IMR-90 (cell line): Measurements from ENCODE around the gene CPSF4L. TPM values are rescaled to one million over a fixed set of nuclear protein-coding genes. Genes with fewer than 3 reads are reported as not detected.

Source experiments
- ATAC-seq: fragments of 200-7000 bp; cut with Tn5 transposase; 2 replicates; pipeline ENCODE4 v1.9.1; 2020; ENCODE audit warnings: low read depth, mild to moderate bottlenecking, moderate library complexity
- BruUV-seq: library from RNA; stranded (reverse); fragments of 400-500 nt; replicated peaks from 2 replicates; lab custom pipeline; 2021; lab: Mats Ljungman, UMichigan
- CTCF ChIA-PET: fragments of 300-600 bp; formaldehyde crosslinking; extraction: SDS; loops from one replicate; lab custom pipeline; 2021; ENCODE audit warnings: antibody characterized with exemption; lab: Yijun Ruan, JAX
- POLR2A ChIA-PET: fragments of 300-600 bp; sonication (Branson Sonifier 250); formaldehyde crosslinking; loops from one replicate; lab custom pipeline; 2022; ENCODE audit warnings: antibody characterized with exemption; ENCODE audit not compliant: unreplicated experiment; lab: Charles Lee
- DNase-seq: peaks from one replicate; pipeline ENCODE4 v3.0.0; 2013
- H2AFZ ChIP-seq: replicated peaks from 2 replicates; pipeline ENCODE3; 2013; ENCODE audit warnings: low read length, mild to moderate bottlenecking; ENCODE audit not compliant: poor library complexity
- H2AK5ac ChIP-seq: 2 replicates; pipeline ENCODE4 v1.6.1; 2013; ENCODE audit warnings: low read depth, low read length, inconsistent platforms
- H2AK9ac ChIP-seq: replicated peaks from 2 replicates; pipeline ENCODE3; 2013; ENCODE audit warnings: mild to moderate bottlenecking, low read depth, low read length, moderate library complexity; ENCODE audit not compliant: poor library complexity
- H2BK120ac ChIP-seq: 2 replicates; pipeline ENCODE4 v1.6.1; 2013; ENCODE audit warnings: low read depth, low read length, inconsistent platforms
- H2BK15ac ChIP-seq: 3 replicates; pipeline ENCODE4 v1.6.1; 2013; ENCODE audit warnings: low read depth, low read length, inconsistent platforms
- H2BK20ac ChIP-seq: 2 replicates; pipeline ENCODE4 v1.6.1; 2013; ENCODE audit warnings: low read depth, mild to moderate bottlenecking, inconsistent platforms, low read length, moderate library complexity
- H2BK5ac ChIP-seq: 2 replicates; pipeline ENCODE4 v1.6.1; 2013; ENCODE audit warnings: mild to moderate bottlenecking, low read depth, low read length, inconsistent platforms; ENCODE audit not compliant: poor library complexity, severe bottlenecking
- H3K14ac ChIP-seq: replicated peaks from 2 replicates; pipeline ENCODE4 v1.6.1; 2013; ENCODE audit warnings: low read depth, low read length, inconsistent platforms
- H3K18ac ChIP-seq: 2 replicates; pipeline ENCODE4 v1.6.1; 2013; ENCODE audit warnings: low read depth, low read length, control low read depth
- H3K23ac ChIP-seq: 2 replicates; pipeline ENCODE4 v1.6.1; 2013; ENCODE audit warnings: low read depth, low read length, inconsistent platforms
- H3K27ac ChIP-seq: 2 replicates; pipeline ENCODE4 v1.5.1; 2013; ENCODE audit warnings: mild to moderate bottlenecking, control low read depth, low read length; ENCODE audit not compliant: insufficient read depth
- H3K27me3 ChIP-seq: 2 replicates; pipeline ENCODE4 v1.6.1; 2013; ENCODE audit warnings: low read length; ENCODE audit not compliant: control insufficient read depth, insufficient read depth
- H3K36me3 ChIP-seq: 2 replicates; pipeline ENCODE4 v1.6.1; 2013; ENCODE audit warnings: low read length, mixed read lengths; ENCODE audit not compliant: control insufficient read depth, insufficient read depth
- H3K4ac ChIP-seq: 2 replicates; pipeline ENCODE4 v1.6.1; 2013; ENCODE audit warnings: low read depth, low read length, inconsistent platforms
- H3K4me1 ChIP-seq: 2 replicates; pipeline ENCODE4 v1.6.1; 2013; ENCODE audit warnings: low read length, mixed read lengths; ENCODE audit not compliant: control insufficient read depth, insufficient read depth
- H3K4me2 ChIP-seq: 2 replicates; pipeline ENCODE4 v1.6.1; 2013; ENCODE audit warnings: low read depth, mild to moderate bottlenecking, control low read depth, low read length, moderate library complexity
- H3K4me3 ChIP-seq: 2 replicates; pipeline ENCODE4 v1.5.1; 2013; ENCODE audit warnings: low read depth, mild to moderate bottlenecking, control low read depth, low read length, moderate library complexity; ENCODE audit not compliant: insufficient read depth
- H3K56ac ChIP-seq: 2 replicates; pipeline ENCODE4 v1.6.1; 2013; ENCODE audit warnings: low read length, inconsistent platforms; ENCODE audit not compliant: insufficient read depth; ENCODE audit errors: extremely low read depth
- H3K79me1 ChIP-seq, 2 experiments: 2 replicates each; pipeline ENCODE4 v1.6.1; 2013; ENCODE audit warnings: low read length in 2 of 2, inconsistent platforms in 1 of 2, low read depth in 1 of 2
- H3K9ac ChIP-seq: 2 replicates; pipeline ENCODE4 v1.6.1; 2013; ENCODE audit warnings: low read depth, low read length, control low read depth
- H3K9me1 ChIP-seq: 2 replicates; pipeline ENCODE4 v1.6.1; 2013; ENCODE audit warnings: low read length, inconsistent platforms; ENCODE audit not compliant: insufficient read depth
- H3K9me3 ChIP-seq: 2 replicates; pipeline ENCODE4 v1.6.1; 2013; ENCODE audit warnings: low read length; ENCODE audit not compliant: control insufficient read depth, insufficient read depth
- H4K20me1 ChIP-seq: 2 replicates; pipeline ENCODE4 v1.6.1; 2013; ENCODE audit warnings: low read length, inconsistent platforms; ENCODE audit not compliant: insufficient read depth
- H4K5ac ChIP-seq: 2 replicates; pipeline ENCODE4 v1.6.1; 2013; ENCODE audit warnings: mild to moderate bottlenecking, low read depth, low read length, control low read depth
- H4K8ac ChIP-seq, 2 experiments: 2 replicates each; pipeline ENCODE4 v1.6.1; 2013; ENCODE audit warnings: low read depth in 2 of 2, low read length in 2 of 2, control low read depth in 1 of 2, inconsistent platforms in 1 of 2
- H4K91ac ChIP-seq: 2 replicates; pipeline ENCODE4 v1.6.1; 2013; ENCODE audit warnings: low read depth, low read length, inconsistent platforms; ENCODE audit not compliant: insufficient read depth
- BHLHE40 ChIP-seq: fragments of 150-350 bp; IDR thresholded peaks from 2 replicates; pipeline ENCODE4 v1.6.1; 2016; ENCODE audit warnings: mild to moderate bottlenecking, low read depth, low read length
- CEBPB ChIP-seq: IDR thresholded peaks from 2 replicates; pipeline ENCODE4 v1.6.1; 2012; ENCODE audit warnings: low read depth, low read length, improper control_type of control experiment
- CHD1 ChIP-seq: IDR thresholded peaks from 2 replicates; pipeline ENCODE4 v1.6.1; 2012; ENCODE audit warnings: low read depth, low read length, improper control_type of control experiment
- FOS ChIP-seq: fragments of 150-350 bp; IDR thresholded peaks from 2 replicates; pipeline ENCODE4 v1.6.1; 2016; ENCODE audit warnings: low read depth, low read length
- MAFK ChIP-seq: IDR thresholded peaks from 2 replicates; pipeline ENCODE4 v1.6.1; 2012; ENCODE audit warnings: low read depth, low read length, improper control_type of control experiment
- MAZ ChIP-seq: IDR thresholded peaks from 2 replicates; pipeline ENCODE4 v1.6.1; 2012; ENCODE audit warnings: low read depth, mild to moderate bottlenecking, low read length, improper control_type of control experiment, moderate library complexity, borderline replicate concordance
- MXI1 ChIP-seq: IDR thresholded peaks from 2 replicates; pipeline ENCODE4 v1.6.1; 2012; ENCODE audit warnings: low read depth, mild to moderate bottlenecking, low read length, moderate library complexity, borderline replicate concordance
- NFE2L2 ChIP-seq: fragments of 150-350 bp; IDR thresholded peaks from 2 replicates; pipeline ENCODE4 v1.6.1; 2016; ENCODE audit warnings: low read depth, mild to moderate bottlenecking, low read length
- POLR2A ChIP-seq: IDR thresholded peaks from 2 replicates; pipeline ENCODE4 v1.6.1; 2012; ENCODE audit warnings: mild to moderate bottlenecking, low read depth, low read length
- RAD21 ChIP-seq: IDR thresholded peaks from 2 replicates; pipeline ENCODE4 v1.6.1; 2012; ENCODE audit warnings: low read length, improper control_type of control experiment
- RCOR1 ChIP-seq: IDR thresholded peaks from 2 replicates; pipeline ENCODE4 v1.6.1; 2012; ENCODE audit warnings: mild to moderate bottlenecking, low read length, improper control_type of control experiment; ENCODE audit not compliant: insufficient replicate concordance
- RFX5 ChIP-seq: IDR thresholded peaks from 2 replicates; pipeline ENCODE4 v1.8.0; 2012; ENCODE audit warnings: low read depth, mild to moderate bottlenecking, low read length, moderate library complexity
- SMC3 ChIP-seq: fragments of 150-350 bp; IDR thresholded peaks from 2 replicates; pipeline ENCODE4 v1.6.1; 2016; ENCODE audit warnings: low read depth, mild to moderate bottlenecking, antibody characterized with exemption, low read length, moderate library complexity
- WGBS, 2 experiments: methylation state at CpG; one replicate each; pipeline versions ENCODE4 v1.1.5 to v1.1.7; 2013; ENCODE audit warnings: missing lambda C conversion rate in 2 of 2; ENCODE audit not compliant: insufficient read length in 1 of 2; ENCODE audit errors: extremely low coverage in 2 of 2; 5-methylcytosine and 5-hydroxymethylcytosine counted together
- dilution Hi-C: fragments of 300-500 bp; cut with HindIII; formaldehyde crosslinking; loops from one replicate; pipeline ENCODE4 v1.14.3; 2018; ENCODE audit warnings: low sequenced_read_pairs; ENCODE audit not compliant: unreplicated experiment
- in situ Hi-C: fragments of 300-500 bp; cut with MboI; formaldehyde crosslinking; loops from 3 replicates; pipeline ENCODE4 v1.14.3; 2019; ENCODE audit warnings: low sequenced_read_pairs, inconsistent platforms, mixed read lengths
- intact Hi-C: fragments of 100-400 bp; cut with micrococcal nuclease; formaldehyde crosslinking; loops from 2 replicates; pipeline ENCODE4 v1.10.0; 2022
- polyA plus RNA-seq, 3 experiments: library from polyadenylated mRNA; depleted of rRNA; stranded (reverse); fragments of >200 nt; gene quantifications; 2 replicates each; pipeline ENCODE4 v1.2.3, GENCODE V29; 2012; ENCODE audit warnings: low replicate concordance in 1 of 3
- total RNA-seq: library from RNA; depleted of rRNA; stranded (reverse); fragments of >200 nt; gene quantifications from 2 replicates; pipeline ENCODE4 v1.2.3, GENCODE V29; 2012
- TF ChIP-seq, protein P1 (sequence below): fragments of 150-350 bp; IDR thresholded peaks from 2 replicates; pipeline ENCODE4 v1.6.1; 2017; ENCODE audit warnings: mild to moderate bottlenecking, antibody characterized with exemption, low read length, low read depth
- TF ChIP-seq, protein P2 (sequence below): fragments of 150-350 bp; IDR thresholded peaks from 2 replicates; pipeline ENCODE4 v1.6.1; 2016; ENCODE audit warnings: low read depth, mild to moderate bottlenecking, low read length, moderate library complexity, borderline replicate concordance
- TF ChIP-seq, protein P3 (sequence below): conservative IDR thresholded peaks from 2 replicates; pipeline ENCODE4 v1.5.1; 2012; ENCODE audit warnings: mild to moderate bottlenecking, low read depth, low read length, improper control_type of control experiment

Gene CPSF4L
- total and polyA plus RNA-seq, 2 of the 4 experiments (the other 2 are of a cell fraction): not detected

DNA sequence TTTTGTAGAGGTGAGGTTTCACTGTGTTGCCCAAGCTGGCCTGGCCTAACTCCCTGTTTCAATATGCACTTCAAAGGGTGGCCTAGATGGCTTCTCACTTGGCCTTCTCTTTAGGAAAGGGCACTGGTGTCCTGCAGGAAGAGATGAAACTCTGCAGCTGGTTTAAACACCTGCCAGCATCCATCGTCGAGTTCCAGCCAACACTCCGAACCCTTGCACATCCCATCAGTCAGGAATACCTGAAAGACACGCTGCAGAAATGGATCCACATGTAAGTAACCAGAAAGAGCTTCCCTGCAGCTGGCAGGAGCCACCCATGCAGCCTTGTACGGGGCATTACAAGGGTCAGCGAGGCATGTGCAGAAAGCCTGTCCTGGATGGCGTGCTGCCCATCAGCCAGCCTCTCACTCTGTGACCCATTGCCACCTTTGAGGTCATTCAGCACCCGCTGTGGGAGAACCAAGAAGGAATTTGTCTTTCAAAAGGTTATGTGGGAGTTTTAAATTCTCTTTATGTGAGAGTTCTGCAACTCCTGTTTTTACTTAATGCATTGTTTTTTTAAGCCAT is 61.8 kb downstream of the CPSF4L start:
- 94% methylated on average over 2 of the region's 8 CpGs; no CpG with 5 or more reads in 1 of the 2 experiments for WGBS, 2 experiments
- Histone ChIP-seq H3K18ac (no peak overlapping the region), H3K36me3 (peaks cover 81% of the 10 kb centered on the region), H2BK120ac (no peak overlapping the region), H3K27me3 (no peaks in the 10 kb centered on the region), H3K14ac (no peak overlapping the region), H2BK5ac (no peak overlapping the region), H4K20me1 (peaks cover 20% of the 10 kb centered on the region), H3K4ac (no peak overlapping the region), H2AFZ (no peak overlapping the region), H2BK15ac (no peak overlapping the region), H3K9ac (no peak overlapping the region), H2BK20ac (no peak overlapping the region), H3K9me3 (no peaks in the 10 kb centered on the region), H3K27ac (no peak overlapping the region), H4K5ac (no peak overlapping the region), H2AK9ac (no peak overlapping the region), H2AK5ac (no peak overlapping the region), H4K91ac (no peak overlapping the region), H3K4me1 (peaks cover 7% of the 10 kb centered on the region), H3K9me1 (peaks cover 22% of the 10 kb centered on the region), H4K8ac (no peak overlapping the region), H3K4me3 (no peak overlapping the region), H3K23ac (no peak overlapping the region), H3K56ac (no peak overlapping the region), H3K79me1 (peaks cover 63 to 85% of the 10 kb centered on the region in 2 experiments), H3K4me2 (no peak overlapping the region)
- no TSS peak for BruUV-seq
- ChIA-PET POLR2A (no interaction called here), CTCF (no interaction called here)
- ATAC-seq: no peak
- in situ Hi-C loops: loop anchor here (25.0 kb wide), 1 partner anchor 813 kb away; no protein-coding TSS in a partner anchor
- TF ChIP-seq RCOR1 (no peak), NFE2L2 (no peak), RAD21 (no peak), CEBPB (no peak), RFX5 (no peak), SMC3 (no peak), CHD1 (no peak), FOS (no peak), MAFK (no peak), MXI1 (no peak), BHLHE40 (no peak), MAZ (no peak), POLR2A (no peak)
- TF ChIP-seq, protein P1, sequence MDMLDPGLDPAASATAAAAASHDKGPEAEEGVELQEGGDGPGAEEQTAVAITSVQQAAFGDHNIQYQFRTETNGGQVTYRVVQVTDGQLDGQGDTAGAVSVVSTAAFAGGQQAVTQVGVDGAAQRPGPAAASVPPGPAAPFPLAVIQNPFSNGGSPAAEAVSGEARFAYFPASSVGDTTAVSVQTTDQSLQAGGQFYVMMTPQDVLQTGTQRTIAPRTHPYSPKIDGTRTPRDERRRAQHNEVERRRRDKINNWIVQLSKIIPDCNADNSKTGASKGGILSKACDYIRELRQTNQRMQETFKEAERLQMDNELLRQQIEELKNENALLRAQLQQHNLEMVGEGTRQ: no peak
- TF ChIP-seq, protein P2, sequence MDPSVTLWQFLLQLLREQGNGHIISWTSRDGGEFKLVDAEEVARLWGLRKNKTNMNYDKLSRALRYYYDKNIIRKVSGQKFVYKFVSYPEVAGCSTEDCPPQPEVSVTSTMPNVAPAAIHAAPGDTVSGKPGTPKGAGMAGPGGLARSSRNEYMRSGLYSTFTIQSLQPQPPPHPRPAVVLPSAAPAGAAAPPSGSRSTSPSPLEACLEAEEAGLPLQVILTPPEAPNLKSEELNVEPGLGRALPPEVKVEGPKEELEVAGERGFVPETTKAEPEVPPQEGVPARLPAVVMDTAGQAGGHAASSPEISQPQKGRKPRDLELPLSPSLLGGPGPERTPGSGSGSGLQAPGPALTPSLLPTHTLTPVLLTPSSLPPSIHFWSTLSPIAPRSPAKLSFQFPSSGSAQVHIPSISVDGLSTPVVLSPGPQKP: no peak
- TF ChIP-seq, protein P3, sequence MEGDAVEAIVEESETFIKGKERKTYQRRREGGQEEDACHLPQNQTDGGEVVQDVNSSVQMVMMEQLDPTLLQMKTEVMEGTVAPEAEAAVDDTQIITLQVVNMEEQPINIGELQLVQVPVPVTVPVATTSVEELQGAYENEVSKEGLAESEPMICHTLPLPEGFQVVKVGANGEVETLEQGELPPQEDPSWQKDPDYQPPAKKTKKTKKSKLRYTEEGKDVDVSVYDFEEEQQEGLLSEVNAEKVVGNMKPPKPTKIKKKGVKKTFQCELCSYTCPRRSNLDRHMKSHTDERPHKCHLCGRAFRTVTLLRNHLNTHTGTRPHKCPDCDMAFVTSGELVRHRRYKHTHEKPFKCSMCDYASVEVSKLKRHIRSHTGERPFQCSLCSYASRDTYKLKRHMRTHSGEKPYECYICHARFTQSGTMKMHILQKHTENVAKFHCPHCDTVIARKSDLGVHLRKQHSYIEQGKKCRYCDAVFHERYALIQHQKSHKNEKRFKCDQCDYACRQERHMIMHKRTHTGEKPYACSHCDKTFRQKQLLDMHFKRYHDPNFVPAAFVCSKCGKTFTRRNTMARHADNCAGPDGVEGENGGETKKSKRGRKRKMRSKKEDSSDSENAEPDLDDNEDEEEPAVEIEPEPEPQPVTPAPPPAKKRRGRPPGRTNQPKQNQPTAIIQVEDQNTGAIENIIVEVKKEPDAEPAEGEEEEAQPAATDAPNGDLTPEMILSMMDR: no peak
- intact Hi-C loops: no loop called here
- dilution Hi-C loops: no loop called here
- DNase-seq: no peak
